Parathyroid adenoma (tissue), 2 donors: ENCODE data around the gene CFAP58.

Experiments
- H2AFZ ChIP-seq: fragments of 300-600 bp; sonication (generic); one replicate; pipeline ENCODE4 v1.7.0; 2017; ENCODE audit warnings: antibody characterized with exemption, mild to moderate bottlenecking
- H3K27ac ChIP-seq: fragments of 300-600 bp; sonication (generic); one replicate; pipeline ENCODE4 v1.7.0; 2017
- H3K27me3 ChIP-seq: fragments of 300-600 bp; sonication (generic); one replicate; pipeline ENCODE4 v1.7.0; 2017; ENCODE audit warnings: low read length; ENCODE audit not compliant: control insufficient read depth, insufficient read depth
- H3K36me3 ChIP-seq: fragments of 300-600 bp; sonication (generic); one replicate; pipeline ENCODE4 v1.7.0; 2017; ENCODE audit warnings: low read length; ENCODE audit not compliant: control insufficient read depth, insufficient read depth
- H3K4me1 ChIP-seq: fragments of 300-600 bp; sonication (generic); one replicate; pipeline ENCODE4 v1.7.0; 2017; ENCODE audit warnings: control low read depth
- H3K4me2 ChIP-seq: fragments of 300-600 bp; sonication (generic); one replicate; pipeline ENCODE4 v1.7.0; 2017; ENCODE audit warnings: low read length
- H3K4me3 ChIP-seq: fragments of 300-600 bp; sonication (generic); one replicate; pipeline ENCODE4 v1.7.0; 2017; ENCODE audit warnings: low read depth, low read length
- H3K79me2 ChIP-seq: fragments of 300-600 bp; sonication (generic); one replicate; pipeline ENCODE4 v1.7.0; 2017; ENCODE audit warnings: control low read depth
- H3K9ac ChIP-seq: fragments of 300-600 bp; sonication (generic); one replicate; pipeline ENCODE4 v1.7.0; 2017; ENCODE audit warnings: mild to moderate bottlenecking
- H3K9me3 ChIP-seq: fragments of 300-600 bp; sonication (generic); one replicate; pipeline ENCODE4 v1.7.0; 2017; ENCODE audit warnings: low read length; ENCODE audit not compliant: control insufficient read depth
- CTCF ChIP-seq: fragments of 300-600 bp; sonication (generic); IDR thresholded peaks from one replicate; pipeline ENCODE4 v1.7.0; 2017; ENCODE audit warnings: antibody characterized with exemption, mild to moderate bottlenecking
- donor health status: primary hyperparathyroidism.

The CFAP58 gene

DNA sequence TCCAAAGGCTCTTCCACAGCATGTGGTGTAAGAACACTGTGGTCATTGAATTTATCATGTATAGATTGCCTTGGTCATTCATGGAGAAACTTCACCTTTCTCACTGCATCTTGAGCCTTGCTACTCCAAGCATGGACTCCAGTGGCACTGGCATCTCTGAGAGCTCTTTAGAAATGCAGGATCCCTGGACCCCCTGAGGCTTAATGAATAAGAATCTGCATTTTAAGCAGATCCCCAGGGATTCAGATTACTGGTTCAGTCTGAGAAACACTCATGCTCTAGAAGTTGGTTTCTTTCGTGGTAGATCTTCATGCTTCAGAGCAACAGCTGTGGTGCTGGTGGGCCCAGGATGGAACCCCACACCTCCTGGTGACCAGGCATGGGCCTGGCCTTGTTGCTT lies 63.2 kb downstream of the CFAP58 start:
- Histone ChIP-seq H3K27ac (no peak overlapping the region), H3K27me3 (no peaks in the 10 kb centered on the region), H3K4me3 (no peak overlapping the region), H3K9me3 (no peaks in the 10 kb centered on the region), H3K9ac (no peak overlapping the region), H3K4me2 (no peak overlapping the region), H2AFZ (no peak overlapping the region), H3K36me3 (no peaks in the 10 kb centered on the region), H3K4me1 (no peaks in the 10 kb centered on the region), H3K79me2 (no peaks in the 10 kb centered on the region)
- TF ChIP-seq CTCF = no peak

DNA sequence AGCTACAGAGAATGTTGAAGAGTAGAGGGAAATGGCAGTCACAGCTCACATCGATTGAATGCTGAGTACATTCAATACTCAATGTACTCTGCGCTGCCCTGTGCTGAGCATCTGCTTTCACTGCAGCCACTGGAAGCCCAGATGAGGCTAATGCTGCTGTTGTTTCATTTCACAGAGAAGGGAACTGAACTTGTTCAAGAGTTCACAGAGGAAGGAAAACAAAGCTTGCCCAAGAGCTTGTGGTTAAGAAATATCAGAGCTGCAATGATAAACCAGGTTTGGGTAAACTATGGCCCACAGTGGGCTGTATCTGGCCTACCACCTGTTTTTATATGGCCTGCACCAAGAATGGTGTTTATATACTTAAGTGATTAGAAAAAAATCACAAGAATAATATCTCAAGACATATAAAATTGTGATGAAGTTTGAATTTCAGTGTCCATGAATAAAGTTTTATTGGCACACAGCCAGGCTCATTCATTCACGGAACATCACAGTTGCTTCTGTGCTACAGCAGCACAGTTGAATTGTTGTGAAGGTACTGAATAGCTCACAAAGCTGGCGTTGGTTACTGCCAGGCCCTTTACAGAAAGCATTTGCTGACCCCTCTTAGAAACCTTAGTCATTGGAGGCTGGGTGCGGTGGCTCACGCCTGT lies 64.1 kb downstream of the CFAP58 start:
- no peaks in the 10 kb centered on the region for H3K36me3 ChIP-seq
- no peak overlapping the region for H3K4me2 ChIP-seq
- no peaks in the 10 kb centered on the region for H3K27me3 ChIP-seq
- no peaks in the 10 kb centered on the region for H3K9me3 ChIP-seq
- H3K4me1 ChIP-seq = no peaks in the 10 kb centered on the region
- no peak overlapping the region for H3K4me3 ChIP-seq
- H3K9ac ChIP-seq = no peak overlapping the region
- no peak overlapping the region for H3K27ac ChIP-seq
- H2AFZ ChIP-seq = no peak overlapping the region
- no peaks in the 10 kb centered on the region for H3K79me2 ChIP-seq
- no peak for TF ChIP-seq CTCF

DNA sequence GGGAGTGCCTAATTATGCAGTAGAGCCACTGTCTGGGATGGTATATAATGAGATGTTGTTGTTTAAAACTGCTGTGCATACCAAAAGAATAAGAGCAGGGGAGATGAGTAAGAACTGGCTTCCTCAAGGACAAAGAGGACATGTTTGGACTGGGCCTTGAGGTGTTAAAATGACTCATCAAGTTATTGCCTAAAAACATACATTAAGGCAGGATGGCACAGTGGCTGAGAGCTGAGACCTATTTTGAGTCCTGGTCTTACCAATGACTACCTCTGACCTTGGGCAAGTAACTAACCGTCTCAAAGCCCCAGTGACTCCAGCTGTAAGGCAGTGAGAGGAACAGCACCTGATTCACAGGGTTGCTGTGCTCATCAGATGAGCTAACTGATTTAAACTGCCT lies 71.1 kb downstream of the CFAP58 start:
- Histone ChIP-seq H3K27ac (no peak overlapping the region), H3K36me3 (no peaks in the 10 kb centered on the region), H3K4me1 (no peaks in the 10 kb centered on the region), H3K4me3 (no peak overlapping the region), H3K9ac (no peak overlapping the region), H2AFZ (no peak overlapping the region), H3K4me2 (no peak overlapping the region), H3K9me3 (no peaks in the 10 kb centered on the region), H3K27me3 (no peaks in the 10 kb centered on the region), H3K79me2 (no peaks in the 10 kb centered on the region)
- no peak for TF ChIP-seq CTCF

DNA sequence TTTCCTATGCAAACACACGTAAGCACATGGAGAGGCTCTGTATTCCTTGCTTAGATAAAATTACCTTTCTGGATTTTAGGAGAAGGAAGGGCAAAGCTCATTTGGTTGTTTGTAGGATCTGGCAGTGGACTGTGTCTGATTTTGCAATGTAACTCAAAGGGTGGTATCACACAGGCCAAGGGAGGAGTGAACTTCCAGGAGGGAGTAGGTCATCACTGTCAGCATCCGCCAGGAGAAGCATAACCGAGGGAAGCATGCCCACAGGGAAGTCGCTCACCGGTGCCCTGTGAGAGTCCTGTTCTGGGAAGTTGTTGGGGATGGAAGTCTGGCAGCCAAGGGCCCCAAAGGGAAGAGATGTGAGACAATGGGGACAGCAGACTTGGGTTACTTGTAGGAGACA lies 74.4 kb downstream of the CFAP58 start:
- Histone ChIP-seq H2AFZ (no peak overlapping the region), H3K4me1 (no peaks in the 10 kb centered on the region), H3K27ac (no peak overlapping the region), H3K79me2 (no peaks in the 10 kb centered on the region), H3K9me3 (no peaks in the 10 kb centered on the region), H3K4me3 (no peak overlapping the region), H3K27me3 (no peaks in the 10 kb centered on the region), H3K4me2 (no peak overlapping the region), H3K36me3 (no peaks in the 10 kb centered on the region), H3K9ac (no peak overlapping the region)
- no peak for TF ChIP-seq CTCF

GRCh38 chr10:104429846-104430245 lies 76.2 kb downstream of the CFAP58 start:
- H3K9ac ChIP-seq = no peak overlapping the region
- H3K4me1 ChIP-seq = no peaks in the 10 kb centered on the region
- H2AFZ ChIP-seq = no peak overlapping the region
- H3K4me2 ChIP-seq = no peak overlapping the region
- H3K4me3 ChIP-seq = no peak overlapping the region
- TF ChIP-seq CTCF = no peak
- no peaks in the 10 kb centered on the region for H3K27me3 ChIP-seq
- H3K79me2 ChIP-seq = no peaks in the 10 kb centered on the region
- no peak overlapping the region for H3K27ac ChIP-seq
- H3K36me3 ChIP-seq = no peaks in the 10 kb centered on the region
- no peaks in the 10 kb centered on the region for H3K9me3 ChIP-seq
